ENCODE results near the gene ZNF780A.

DNA sequence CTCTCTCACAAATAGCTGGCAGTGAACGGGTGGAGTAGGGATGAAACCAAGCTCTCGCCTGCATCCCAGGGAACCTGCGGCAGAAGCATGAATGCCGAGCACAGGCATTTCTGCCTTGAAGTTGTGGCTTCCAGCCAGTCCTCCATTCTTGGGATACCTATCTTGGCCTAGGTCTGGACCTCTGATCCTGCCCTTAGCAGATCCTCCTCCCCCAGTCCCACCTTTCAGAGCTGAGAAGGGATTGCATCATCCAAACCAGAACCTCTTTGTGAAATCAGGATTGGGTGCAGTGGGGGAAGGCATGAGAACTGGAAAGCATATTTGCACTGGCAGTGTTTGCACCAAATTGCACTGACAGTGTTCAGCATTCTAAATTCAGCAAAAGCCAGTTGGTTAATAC is 5.8 kb downstream of the ZNF780A start:
- TF ChIP-seq, protein P1, sequence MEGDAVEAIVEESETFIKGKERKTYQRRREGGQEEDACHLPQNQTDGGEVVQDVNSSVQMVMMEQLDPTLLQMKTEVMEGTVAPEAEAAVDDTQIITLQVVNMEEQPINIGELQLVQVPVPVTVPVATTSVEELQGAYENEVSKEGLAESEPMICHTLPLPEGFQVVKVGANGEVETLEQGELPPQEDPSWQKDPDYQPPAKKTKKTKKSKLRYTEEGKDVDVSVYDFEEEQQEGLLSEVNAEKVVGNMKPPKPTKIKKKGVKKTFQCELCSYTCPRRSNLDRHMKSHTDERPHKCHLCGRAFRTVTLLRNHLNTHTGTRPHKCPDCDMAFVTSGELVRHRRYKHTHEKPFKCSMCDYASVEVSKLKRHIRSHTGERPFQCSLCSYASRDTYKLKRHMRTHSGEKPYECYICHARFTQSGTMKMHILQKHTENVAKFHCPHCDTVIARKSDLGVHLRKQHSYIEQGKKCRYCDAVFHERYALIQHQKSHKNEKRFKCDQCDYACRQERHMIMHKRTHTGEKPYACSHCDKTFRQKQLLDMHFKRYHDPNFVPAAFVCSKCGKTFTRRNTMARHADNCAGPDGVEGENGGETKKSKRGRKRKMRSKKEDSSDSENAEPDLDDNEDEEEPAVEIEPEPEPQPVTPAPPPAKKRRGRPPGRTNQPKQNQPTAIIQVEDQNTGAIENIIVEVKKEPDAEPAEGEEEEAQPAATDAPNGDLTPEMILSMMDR (IDR thresholded peaks at IDR 0.05), result no peak
- TF ChIP-seq POLR2AphosphoS5 (IDR thresholded peaks at IDR 0.05) (no peak), EP300 (IDR thresholded peaks at IDR 0.05) (no peak)

Data from gastroesophageal sphincter (tissue), 3 donors.